HG02642 (cell line): ENCODE results near the gene CCHCR1.

Experiments
- ATAC-seq: cut with Tn5 transposase; IDR thresholded peaks from one replicate; pipeline ENCODE4 v1.9.1; 2021; ENCODE audit warnings: mild to moderate bottlenecking; ENCODE audit not compliant: unreplicated experiment, poor library complexity

Gene CCHCR1

DNA sequence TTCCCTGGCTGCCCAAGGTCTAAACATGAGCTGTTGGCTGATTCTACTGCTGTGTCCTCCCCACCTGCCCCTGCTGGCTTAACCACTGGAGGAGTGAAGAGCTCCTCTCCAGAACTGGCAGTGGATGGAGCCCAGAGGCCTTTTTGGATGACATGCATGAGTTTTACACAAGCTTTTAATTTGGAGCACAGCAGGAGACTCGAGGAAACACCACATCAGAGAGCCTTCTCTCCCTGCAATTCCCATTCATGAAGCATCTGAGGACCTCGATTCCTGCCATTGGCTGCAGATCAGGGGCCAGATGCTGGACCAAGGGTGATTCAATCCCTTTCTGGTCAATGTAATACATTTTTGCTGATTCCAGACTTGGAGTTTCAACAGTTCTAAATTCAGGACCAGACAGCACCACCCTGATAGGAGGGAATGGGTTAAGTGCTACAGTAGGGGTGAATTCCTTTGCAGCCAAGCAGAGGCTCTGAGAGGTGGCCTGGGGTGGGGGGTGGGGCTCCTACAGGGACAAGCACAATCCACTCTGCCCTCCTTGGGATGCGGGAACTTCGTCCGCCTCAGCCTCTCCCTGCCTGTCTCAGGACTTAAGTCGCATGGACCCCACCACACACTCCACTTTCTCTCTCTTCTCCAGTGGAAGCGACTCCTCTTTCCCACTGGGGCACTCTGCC, 43.6 kb downstream of the CCHCR1 start:
- no peak for ATAC-seq

DNA sequence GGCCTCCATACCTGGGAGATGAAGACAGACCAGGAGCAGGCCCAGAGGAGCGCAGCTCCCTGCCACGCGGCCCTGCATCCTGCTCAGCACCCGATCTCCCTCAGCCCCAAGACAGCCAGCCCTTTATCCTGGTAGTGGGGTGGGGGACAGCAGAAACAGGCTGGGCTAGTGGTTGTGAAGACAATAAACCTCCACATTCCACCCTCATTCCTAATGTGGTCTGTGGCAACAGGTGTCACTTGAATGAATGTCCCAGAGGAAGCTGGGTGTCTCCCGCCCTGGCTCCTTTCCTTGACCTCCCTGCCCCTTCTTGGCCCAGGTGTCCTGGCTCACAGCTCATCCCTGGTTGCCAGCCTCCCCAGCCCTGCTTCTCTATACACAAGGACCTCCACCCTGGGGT, 45.1 kb downstream of the CCHCR1 start, which contains the start of gene C6orf15:
Gene C6orf15, minus strand, starts transcription at position 98 of the 400 bp plus-strand sequence. Its CDS starts 20 bp downstream, at position 78.
- no peak for ATAC-seq

DNA sequence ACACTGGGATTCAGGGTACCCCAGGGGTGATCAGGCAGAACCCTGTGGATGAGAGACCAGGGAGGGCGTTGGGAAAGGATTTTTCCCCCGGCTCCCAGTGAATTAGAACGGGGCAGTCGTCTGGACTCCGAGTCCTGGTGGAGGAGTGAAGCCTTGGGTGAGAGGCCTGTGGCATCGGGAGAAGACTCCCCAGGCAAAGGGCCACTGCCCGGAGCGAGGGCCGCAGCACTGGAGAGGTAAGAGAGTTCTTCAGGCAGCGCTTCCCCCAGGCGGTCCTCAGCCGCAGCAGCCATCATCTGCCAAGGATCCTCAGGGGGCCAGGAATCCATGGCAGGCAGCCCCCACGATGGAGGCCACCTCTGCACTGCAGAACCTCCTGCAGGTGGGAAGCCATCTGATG, 45.9 kb downstream of the CCHCR1 start:
- no peak for ATAC-seq

DNA sequence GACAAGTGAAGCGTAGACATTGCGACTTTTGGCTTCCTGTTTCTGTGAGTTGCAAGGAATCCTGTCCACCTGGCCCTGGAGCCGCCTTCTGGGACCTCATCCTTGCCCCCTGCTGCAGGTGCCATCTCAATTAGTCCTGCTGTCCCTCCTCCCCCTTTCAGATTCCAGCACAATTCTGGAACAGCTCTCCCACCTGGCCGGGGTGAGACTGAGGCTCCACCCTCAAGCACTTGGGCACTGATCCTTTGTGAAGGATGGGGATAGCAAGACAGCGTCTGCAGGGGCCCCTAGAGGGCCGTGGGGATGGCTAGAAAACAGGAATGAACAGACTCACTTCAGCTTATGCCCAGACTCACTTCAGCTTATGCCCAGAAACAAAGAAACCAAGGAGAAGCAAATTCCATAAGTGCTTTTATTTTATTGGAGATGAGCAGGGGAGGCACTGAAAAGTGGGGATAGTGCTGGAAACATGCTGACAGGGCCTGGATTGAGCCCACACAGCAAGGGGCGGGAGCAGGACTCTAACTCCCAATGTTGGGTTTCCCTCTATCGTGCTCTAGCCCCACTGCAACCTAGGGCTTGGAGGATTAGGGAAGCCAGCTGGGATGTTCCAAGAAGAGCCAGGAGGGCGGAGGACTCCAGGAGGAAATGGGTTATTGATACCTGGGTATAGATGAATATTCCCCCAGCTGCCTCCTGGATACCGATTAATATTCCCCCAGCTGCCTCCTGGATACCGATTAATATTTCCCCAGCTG, 46.6 kb downstream of the CCHCR1 start:
- ATAC-seq, result no peak

DNA sequence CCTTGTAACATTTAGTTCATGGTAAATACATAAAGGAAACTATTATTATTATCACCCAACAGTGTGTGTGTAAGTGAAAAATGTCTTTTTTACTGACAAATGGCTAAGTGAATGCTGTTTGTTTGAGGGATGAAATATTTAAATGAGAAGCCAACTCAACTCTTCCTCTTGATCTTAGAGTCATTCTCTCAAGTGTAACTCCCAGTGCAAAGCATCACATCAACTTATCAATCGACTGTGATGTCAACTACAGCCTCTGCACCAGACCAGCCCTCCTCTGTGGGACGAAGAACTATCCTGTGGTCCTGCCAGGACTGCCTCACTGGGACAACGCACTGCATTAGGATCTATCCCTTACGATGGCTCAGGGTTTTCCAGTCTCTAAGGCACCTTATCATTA, 50.5 kb downstream of the CCHCR1 start:
- ATAC-seq, result no peak

DNA sequence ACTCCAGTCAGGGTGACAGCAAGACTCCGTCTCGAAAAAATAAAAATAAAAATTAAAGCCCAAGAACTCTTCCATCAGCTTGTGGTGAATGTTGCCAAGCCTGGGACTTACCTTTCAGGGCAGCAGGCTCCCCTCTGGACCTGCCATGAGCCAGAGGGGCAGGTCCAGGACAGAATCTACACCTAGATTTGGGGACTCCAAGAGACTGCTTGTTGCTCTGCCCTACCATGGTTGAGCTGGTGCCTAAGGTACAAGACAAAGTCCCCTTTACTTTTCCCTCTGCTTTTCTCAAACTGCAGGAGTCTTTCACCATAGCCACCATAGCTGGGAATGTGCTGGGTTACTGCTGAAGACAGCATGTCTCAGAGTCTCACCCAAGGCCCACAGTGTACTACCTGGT, 54.5 kb downstream of the CCHCR1 start:
- ATAC-seq, result no peak

DNA sequence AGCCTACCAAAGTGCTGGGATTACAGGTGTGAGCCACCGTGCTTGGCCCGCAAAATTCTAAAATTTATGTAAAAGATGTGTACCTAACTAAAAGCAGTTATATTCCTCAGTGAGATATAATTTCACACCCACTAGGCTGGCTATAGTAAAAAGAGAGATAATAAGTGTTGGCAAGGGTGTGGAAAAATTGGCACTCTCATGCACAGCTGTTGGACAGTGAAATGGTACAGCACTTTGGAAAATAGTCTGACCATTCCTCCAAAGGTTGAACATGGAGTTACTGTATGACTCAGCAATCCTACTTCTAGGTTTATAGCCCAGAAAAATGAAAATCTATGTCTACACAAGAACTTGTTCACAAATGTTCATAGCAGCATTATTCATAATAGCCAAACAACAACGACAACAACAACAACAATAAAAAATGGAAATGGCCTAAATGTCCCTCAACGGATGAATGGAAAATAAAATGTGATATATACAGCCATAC, 59.1 kb downstream of the CCHCR1 start:
- ATAC-seq, result no peak

DNA sequence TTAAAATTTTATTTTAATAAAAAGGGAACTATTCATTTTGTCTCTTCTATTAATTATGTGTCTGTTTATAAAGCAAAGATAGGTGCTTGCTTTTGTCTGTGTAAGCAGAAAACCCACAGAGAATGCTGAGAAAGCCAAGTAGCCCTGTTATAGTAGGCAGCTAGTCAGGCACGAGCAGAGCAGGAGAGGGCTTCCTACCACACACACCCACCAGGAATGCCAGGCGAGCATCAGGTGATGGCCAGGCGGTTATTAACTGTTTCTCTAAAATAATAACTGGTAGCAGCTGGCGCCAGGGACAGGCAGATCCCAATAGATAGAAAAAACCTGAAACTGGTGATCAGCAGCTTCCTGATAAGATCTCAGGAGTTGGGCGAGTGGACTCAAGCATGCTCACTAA, 60.9 kb downstream of the CCHCR1 start:
- no peak for ATAC-seq

DNA sequence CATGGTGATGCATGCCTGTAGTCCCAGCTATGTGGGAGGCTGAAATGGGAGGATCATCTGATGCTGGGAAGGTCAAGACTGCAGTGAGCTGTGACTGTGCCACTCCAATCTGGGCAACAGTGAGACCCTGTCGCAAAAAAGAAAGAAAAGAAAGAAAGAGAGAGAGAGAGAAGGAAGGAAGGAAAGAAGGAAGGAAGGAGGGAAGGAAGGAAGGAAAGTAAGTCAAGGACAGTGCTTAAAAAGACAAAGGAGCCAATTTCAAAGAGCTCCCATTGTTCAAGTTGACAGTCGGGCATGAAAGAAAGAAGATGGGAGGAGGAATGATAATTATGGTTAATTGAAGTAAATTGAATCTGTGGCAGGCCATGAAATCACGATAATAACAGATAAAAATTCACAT, 61.4 kb downstream of the CCHCR1 start:
- no peak for ATAC-seq

DNA sequence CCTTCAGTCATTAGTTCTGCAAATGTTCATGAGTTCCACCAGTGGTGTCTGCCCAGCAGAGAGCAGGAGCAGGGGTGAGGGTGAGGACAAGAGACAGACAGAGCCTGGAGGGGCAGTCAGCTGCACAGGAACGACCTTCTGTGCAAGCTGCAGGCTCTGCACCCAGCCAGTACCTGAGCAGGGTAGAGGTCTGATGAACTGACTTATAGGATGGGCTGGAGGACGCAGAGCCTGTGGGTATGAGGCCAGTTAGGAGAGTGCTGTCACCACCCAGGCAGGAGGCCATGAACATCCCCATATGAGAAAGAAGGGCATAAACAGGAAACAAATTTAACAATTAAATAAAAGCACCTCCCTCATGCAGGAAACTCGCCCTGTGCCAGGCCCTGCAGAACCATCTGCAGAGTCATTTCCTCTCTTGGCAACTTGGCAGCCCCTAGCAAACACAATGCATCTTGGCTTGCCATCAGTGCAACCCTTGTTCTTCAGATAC, 63.2 kb downstream of the CCHCR1 start:
- no peak for ATAC-seq

DNA sequence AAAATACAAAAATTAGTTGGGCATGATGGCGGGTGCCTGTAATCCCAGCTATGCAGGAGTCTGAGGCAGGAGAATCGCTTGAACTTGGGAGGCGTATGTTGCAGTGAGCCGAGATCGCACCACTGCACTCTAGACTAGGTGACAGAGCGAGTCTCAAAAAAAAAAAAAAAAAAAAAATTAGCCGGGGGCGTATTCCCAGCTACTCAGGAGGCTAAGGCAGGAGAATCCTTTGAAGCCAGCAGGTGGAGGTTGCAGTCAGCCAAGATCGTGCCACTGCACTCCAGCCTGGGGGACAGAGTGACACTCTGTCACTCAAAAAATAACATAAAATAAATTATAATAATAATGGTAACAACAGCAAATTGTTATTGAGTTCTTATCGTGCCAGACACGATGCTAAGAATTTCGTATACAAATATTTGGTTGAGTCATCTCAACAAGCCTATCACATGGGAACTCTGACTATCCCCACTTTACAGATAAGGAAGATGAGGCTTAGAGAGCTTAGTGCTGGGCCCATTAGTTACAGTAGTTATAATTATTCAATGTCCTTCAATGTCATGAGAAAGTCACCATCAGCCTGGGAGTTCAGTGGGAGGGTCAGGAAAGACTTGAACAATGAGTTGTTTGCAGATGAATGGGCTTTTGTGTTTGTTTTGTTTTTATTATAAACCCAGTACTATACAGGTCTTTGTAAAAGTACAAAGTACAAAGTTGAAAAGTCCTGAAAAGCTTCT, 64.7 kb downstream of the CCHCR1 start:
- no peak for ATAC-seq
